ENCODE measurements around the gene INPP5K.

DNA sequence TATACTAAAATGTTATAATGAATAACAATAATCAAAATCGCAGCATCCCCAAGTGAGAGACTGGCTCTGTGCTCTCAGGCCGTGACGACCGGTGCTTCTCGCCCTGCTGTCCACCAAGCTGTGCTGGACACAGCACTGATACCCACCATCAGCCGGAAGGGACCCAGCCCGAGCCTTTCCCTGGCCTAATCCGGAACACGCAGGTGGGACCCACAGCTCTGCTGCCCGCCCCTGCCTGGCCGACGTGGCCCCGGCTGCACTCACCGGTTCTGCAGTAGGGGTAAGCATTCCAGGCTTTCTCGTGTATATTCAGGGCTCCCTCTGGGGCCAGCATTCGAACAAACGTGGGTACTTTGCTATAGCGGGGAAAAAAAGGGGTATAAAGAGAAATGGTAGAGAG lies 31.6 kb upstream of the INPP5K start:
- TF ChIP-seq GLIS1 (tag by site-specific recombination; IDR thresholded peaks at IDR 0.05) = no peak
- no peak for TF ChIP-seq ZNF214 (tag by site-specific recombination; IDR thresholded peaks at IDR 0.05; ENCODE audit: borderline replicate concordance)
- TF ChIP-seq YY1 (tag by site-specific recombination; IDR thresholded peaks at IDR 0.05) = no peak
- TF ChIP-seq, protein P1, sequence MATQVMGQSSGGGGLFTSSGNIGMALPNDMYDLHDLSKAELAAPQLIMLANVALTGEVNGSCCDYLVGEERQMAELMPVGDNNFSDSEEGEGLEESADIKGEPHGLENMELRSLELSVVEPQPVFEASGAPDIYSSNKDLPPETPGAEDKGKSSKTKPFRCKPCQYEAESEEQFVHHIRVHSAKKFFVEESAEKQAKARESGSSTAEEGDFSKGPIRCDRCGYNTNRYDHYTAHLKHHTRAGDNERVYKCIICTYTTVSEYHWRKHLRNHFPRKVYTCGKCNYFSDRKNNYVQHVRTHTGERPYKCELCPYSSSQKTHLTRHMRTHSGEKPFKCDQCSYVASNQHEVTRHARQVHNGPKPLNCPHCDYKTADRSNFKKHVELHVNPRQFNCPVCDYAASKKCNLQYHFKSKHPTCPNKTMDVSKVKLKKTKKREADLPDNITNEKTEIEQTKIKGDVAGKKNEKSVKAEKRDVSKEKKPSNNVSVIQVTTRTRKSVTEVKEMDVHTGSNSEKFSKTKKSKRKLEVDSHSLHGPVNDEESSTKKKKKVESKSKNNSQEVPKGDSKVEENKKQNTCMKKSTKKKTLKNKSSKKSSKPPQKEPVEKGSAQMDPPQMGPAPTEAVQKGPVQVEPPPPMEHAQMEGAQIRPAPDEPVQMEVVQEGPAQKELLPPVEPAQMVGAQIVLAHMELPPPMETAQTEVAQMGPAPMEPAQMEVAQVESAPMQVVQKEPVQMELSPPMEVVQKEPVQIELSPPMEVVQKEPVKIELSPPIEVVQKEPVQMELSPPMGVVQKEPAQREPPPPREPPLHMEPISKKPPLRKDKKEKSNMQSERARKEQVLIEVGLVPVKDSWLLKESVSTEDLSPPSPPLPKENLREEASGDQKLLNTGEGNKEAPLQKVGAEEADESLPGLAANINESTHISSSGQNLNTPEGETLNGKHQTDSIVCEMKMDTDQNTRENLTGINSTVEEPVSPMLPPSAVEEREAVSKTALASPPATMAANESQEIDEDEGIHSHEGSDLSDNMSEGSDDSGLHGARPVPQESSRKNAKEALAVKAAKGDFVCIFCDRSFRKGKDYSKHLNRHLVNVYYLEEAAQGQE (tag by site-specific recombination; IDR thresholded peaks at IDR 0.05) = no peak
- TF ChIP-seq, protein P2, sequence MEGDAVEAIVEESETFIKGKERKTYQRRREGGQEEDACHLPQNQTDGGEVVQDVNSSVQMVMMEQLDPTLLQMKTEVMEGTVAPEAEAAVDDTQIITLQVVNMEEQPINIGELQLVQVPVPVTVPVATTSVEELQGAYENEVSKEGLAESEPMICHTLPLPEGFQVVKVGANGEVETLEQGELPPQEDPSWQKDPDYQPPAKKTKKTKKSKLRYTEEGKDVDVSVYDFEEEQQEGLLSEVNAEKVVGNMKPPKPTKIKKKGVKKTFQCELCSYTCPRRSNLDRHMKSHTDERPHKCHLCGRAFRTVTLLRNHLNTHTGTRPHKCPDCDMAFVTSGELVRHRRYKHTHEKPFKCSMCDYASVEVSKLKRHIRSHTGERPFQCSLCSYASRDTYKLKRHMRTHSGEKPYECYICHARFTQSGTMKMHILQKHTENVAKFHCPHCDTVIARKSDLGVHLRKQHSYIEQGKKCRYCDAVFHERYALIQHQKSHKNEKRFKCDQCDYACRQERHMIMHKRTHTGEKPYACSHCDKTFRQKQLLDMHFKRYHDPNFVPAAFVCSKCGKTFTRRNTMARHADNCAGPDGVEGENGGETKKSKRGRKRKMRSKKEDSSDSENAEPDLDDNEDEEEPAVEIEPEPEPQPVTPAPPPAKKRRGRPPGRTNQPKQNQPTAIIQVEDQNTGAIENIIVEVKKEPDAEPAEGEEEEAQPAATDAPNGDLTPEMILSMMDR (tag by site-specific recombination; IDR thresholded peaks at IDR 0.05) = no peak
- TF ChIP-seq, protein P3, sequence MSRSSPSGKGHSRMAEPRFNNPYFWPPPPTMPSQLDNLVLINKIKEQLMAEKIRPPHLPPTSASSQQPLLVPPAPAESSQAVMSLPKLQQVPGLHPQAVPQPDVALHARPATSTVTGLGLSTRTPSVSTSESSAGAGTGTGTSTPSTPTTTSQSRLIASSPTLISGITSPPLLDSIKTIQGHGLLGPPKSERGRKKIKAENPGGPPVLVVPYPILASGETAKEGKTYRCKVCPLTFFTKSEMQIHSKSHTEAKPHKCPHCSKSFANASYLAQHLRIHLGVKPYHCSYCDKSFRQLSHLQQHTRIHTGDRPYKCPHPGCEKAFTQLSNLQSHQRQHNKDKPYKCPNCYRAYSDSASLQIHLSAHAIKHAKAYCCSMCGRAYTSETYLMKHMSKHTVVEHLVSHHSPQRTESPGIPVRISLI (tag by site-specific recombination; IDR thresholded peaks at IDR 0.05) = no peak
- TF ChIP-seq, protein P4, sequence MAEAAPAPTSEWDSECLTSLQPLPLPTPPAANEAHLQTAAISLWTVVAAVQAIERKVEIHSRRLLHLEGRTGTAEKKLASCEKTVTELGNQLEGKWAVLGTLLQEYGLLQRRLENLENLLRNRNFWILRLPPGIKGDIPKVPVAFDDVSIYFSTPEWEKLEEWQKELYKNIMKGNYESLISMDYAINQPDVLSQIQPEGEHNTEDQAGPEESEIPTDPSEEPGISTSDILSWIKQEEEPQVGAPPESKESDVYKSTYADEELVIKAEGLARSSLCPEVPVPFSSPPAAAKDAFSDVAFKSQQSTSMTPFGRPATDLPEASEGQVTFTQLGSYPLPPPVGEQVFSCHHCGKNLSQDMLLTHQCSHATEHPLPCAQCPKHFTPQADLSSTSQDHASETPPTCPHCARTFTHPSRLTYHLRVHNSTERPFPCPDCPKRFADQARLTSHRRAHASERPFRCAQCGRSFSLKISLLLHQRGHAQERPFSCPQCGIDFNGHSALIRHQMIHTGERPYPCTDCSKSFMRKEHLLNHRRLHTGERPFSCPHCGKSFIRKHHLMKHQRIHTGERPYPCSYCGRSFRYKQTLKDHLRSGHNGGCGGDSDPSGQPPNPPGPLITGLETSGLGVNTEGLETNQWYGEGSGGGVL (tag by site-specific recombination; IDR thresholded peaks at IDR 0.05) = no peak
- TF ChIP-seq ZBTB20 (tag by site-specific recombination; IDR thresholded peaks at IDR 0.05) = no peak
- no peak for TF ChIP-seq ZNF23 (tag by site-specific recombination; IDR thresholded peaks at IDR 0.05; ENCODE audit: borderline replicate concordance)
- TF ChIP-seq HOXA7 (CRISPR knock-in tag; IDR thresholded peaks at IDR 0.05; ENCODE audit: borderline replicate concordance) = no peak
- TF ChIP-seq, protein P5, sequence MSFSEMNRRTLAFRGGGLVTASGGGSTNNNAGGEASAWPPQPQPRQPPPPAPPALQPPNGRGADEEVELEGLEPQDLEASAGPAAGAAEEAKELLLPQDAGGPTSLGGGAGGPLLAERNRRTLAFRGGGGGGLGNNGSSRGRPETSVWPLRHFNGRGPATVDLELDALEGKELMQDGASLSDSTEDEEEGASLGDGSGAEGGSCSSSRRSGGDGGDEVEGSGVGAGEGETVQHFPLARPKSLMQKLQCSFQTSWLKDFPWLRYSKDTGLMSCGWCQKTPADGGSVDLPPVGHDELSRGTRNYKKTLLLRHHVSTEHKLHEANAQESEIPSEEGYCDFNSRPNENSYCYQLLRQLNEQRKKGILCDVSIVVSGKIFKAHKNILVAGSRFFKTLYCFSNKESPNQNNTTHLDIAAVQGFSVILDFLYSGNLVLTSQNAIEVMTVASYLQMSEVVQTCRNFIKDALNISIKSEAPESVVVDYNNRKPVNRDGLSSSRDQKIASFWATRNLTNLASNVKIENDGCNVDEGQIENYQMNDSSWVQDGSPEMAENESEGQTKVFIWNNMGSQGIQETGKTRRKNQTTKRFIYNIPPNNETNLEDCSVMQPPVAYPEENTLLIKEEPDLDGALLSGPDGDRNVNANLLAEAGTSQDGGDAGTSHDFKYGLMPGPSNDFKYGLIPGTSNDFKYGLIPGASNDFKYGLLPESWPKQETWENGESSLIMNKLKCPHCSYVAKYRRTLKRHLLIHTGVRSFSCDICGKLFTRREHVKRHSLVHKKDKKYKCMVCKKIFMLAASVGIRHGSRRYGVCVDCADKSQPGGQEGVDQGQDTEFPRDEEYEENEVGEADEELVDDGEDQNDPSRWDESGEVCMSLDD (tag by site-specific recombination; IDR thresholded peaks at IDR 0.05) = no peak

All from HEK293 (cell line).